Left lung (tissue), 10 donors: ENCODE measurements around the gene GHITM. TPM values are rescaled to one million over a fixed set of nuclear protein-coding genes. Genes with fewer than 3 reads are reported as not detected.
"Not testable (repeated sequence)": the region's sequence is repeated elsewhere in the genome, so short reads cannot be mapped to it uniquely, and the experiment has no call there.

Experiments
- ATAC-seq: fragments of 200-7000 bp; cut with Tn5 transposase; one replicate; pipeline ENCODE4 v1.9.1; 2020; ENCODE audit warnings: moderate library complexity
- DNase-seq, 4 donors: peaks; one replicate each; pipeline ENCODE4 v3.0.0-alpha.2; 2013 to 2020
- H3K27ac ChIP-seq, 2 donors: fragments of 200-600 bp; sonication (generic) in 1 of 2; one replicate each; pipeline versions ENCODE4 v1.5.0 to v1.8.0; 2020 to 2021
- H3K27me3 ChIP-seq, 2 donors: fragments of 200-600 bp; sonication (generic) in 1 of 2; one replicate each; pipeline versions ENCODE4 v1.5.0 to v1.8.0; 2020 to 2021
- H3K36me3 ChIP-seq, 2 donors: fragments of 200-600 bp; sonication (generic) in 1 of 2; one replicate each; pipeline versions ENCODE4 v1.5.0 to v1.8.0; 2020 to 2021
- H3K4me1 ChIP-seq, 2 donors: fragments of 200-600 bp; one replicate each; pipeline ENCODE4 v1.8.0; 2021
- H3K4me3 ChIP-seq, 2 donors: fragments of 200-600 bp; sonication (generic) in 1 of 2; one replicate each; pipeline versions ENCODE4 v1.5.0 to v1.8.0; 2020 to 2021; ENCODE audit warnings: mild to moderate bottlenecking in 1 of 2
- H3K9me3 ChIP-seq, 2 donors: fragments of 200-600 bp; sonication (generic) in 1 of 2; one replicate each; pipeline versions ENCODE4 v1.5.0 to v1.8.0; 2020 to 2021
- intact Hi-C, 2 donors: fragments of 100-400 bp; cut with DNase I; formaldehyde crosslinking; loops; one replicate each; pipeline versions ENCODE4 v1.11.2 to v1.14.2; 2022
- polyA plus RNA-seq, 6 donors: library from polyadenylated mRNA; unstranded; fragments of 120-200 nt; gene quantifications; one replicate each; pipeline ENCODE4 v1.2.1, GENCODE V29; 2013; ENCODE audit not compliant: insufficient read length in 6 of 6
- total RNA-seq, 2 donors: library from RNA; stranded (reverse); fragmentation: NEBNext Ultra II Directional; extraction: Animal tissue kit (Norgen Biotek cat#: 25700); gene quantifications; one replicate each; pipeline ENCODE4 v1.2.1, GENCODE V29; 2021
- TF ChIP-seq, protein P1 (sequence below), 2 donors: fragments of 200-600 bp; sonication (generic) in 1 of 2; IDR thresholded peaks; one replicate each; pipeline versions ENCODE4 v1.5.0 to v1.8.0; 2021; ENCODE audit warnings: antibody characterized with exemption in 2 of 2
- donor health status: DM: no; HTN: yes; CAD: no.
- donor health status: DM: no; HTN: no; CAD: no.

GHITM gene
- total and polyA plus RNA-seq, 8 donors: 104 to 151 (median 120) TPM

DNA sequence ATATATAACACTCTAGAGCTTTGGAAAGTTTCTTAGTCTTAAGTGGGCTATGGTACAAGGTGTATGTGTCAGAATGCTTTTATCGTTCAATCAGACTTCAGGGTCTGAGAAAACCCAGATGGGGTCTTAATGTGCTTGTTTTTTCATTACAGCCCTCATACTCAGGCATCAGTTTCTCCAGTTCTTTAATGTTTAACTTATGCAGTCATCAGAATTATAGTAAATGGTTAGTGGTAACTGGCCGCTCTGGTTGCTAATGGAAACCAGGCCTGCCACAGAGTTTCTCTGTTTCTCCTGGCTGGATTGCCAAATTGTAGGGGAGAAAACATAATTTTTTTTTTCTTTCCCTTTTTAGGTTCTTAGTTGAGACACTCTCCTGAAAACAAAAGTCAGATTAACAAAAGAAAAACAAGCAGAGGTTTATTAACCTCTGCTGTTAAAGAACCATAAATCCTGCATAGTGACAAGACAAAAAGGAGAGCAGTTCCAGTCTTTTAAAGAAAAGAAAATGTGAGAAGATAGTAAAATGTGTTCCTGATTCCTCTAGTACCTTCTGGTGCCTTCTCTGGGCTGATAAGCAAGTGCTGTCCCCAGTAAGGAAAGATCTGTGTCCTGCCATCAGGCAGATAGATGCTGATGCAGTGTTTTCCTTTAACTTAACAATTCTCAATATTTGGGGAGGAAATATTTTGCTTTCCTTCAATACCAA, 21.5 kb upstream of the GHITM start:
- H3K27ac ChIP-seq: no peak overlapping the region
- no peaks in the 10 kb centered on the region for H3K36me3 ChIP-seq
- H3K4me1 ChIP-seq: no peaks in the 10 kb centered on the region
- no peaks in the 10 kb centered on the region for H3K9me3 ChIP-seq
- TF ChIP-seq, protein P1, sequence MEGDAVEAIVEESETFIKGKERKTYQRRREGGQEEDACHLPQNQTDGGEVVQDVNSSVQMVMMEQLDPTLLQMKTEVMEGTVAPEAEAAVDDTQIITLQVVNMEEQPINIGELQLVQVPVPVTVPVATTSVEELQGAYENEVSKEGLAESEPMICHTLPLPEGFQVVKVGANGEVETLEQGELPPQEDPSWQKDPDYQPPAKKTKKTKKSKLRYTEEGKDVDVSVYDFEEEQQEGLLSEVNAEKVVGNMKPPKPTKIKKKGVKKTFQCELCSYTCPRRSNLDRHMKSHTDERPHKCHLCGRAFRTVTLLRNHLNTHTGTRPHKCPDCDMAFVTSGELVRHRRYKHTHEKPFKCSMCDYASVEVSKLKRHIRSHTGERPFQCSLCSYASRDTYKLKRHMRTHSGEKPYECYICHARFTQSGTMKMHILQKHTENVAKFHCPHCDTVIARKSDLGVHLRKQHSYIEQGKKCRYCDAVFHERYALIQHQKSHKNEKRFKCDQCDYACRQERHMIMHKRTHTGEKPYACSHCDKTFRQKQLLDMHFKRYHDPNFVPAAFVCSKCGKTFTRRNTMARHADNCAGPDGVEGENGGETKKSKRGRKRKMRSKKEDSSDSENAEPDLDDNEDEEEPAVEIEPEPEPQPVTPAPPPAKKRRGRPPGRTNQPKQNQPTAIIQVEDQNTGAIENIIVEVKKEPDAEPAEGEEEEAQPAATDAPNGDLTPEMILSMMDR (IDR thresholded peaks at IDR 0.05): no peak
- H3K27me3 ChIP-seq: no peaks in the 10 kb centered on the region
- intact Hi-C loops: no loop called here
- no peak for DNase-seq
- no peak overlapping the region for H3K4me3 ChIP-seq
- no peak for ATAC-seq

- no peaks in the 10 kb centered on the region for H3K27me3 ChIP-seq
- ATAC-seq: no peak
- no peak overlapping the region for H3K4me3 ChIP-seq
- TF ChIP-seq, protein P1 (IDR thresholded peaks at IDR 0.05): no peak
- H3K9me3 ChIP-seq: no peaks in the 10 kb centered on the region
- intact Hi-C loops: no loop called here
- no peaks in the 10 kb centered on the region for H3K4me1 ChIP-seq
- H3K36me3 ChIP-seq: no peaks in the 10 kb centered on the region
- H3K27ac ChIP-seq: no peak overlapping the region
- no peak for DNase-seq
Measured at GRCh38 chr10:84118395-84119006, 20.8 kb upstream of the GHITM start.

GRCh38 chr10:84123362-84123761, 15.9 kb upstream of the GHITM start:
- intact Hi-C loops: no loop called here
- ATAC-seq (no peak), DNase-seq (no peak)
- Histone ChIP-seq H3K36me3 (no peaks in the 10 kb centered on the region), H3K4me3 (no peak overlapping the region), H3K27ac (no peak overlapping the region), H3K4me1 (no peaks in the 10 kb centered on the region), H3K27me3 (peaks cover 0 to 10% of the 10 kb centered on the region in 2 donors), H3K9me3 (peaks cover 0 to 32% of the 10 kb centered on the region in 2 donors)
- TF ChIP-seq, protein P1 (IDR thresholded peaks at IDR 0.05): no peak

GRCh38 chr10:84125910-84126784, 13.2 kb upstream of the GHITM start:
- H3K36me3 ChIP-seq, ATAC-seq, intact Hi-C loops, H3K4me1 ChIP-seq, DNase-seq, H3K27ac ChIP-seq, H3K4me3 ChIP-seq: not testable (repeated sequence)
- Histone ChIP-seq H3K9me3 (peaks cover 0 to 32% of the 10 kb centered on the region in 2 donors), H3K27me3 (peaks cover 0 to 16% of the 10 kb centered on the region in 2 donors)

DNA sequence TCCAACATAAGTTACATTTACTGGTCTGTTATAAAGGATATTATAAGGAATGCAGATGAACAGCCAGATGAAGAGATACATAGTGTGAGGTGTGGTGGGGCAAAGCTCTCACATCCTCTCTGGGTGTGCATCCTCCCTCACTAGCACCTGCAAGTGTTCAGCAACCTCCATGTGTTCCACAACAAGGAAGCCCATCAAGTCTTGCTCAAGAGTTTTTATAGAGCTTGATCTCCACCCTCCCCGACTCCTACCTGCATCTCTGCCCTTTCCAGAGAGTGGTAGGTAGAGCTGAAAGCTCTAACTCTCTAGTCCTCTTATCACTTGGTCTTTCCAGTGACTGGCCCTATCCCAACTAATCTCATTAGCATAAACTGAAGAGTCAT, 12.5 kb upstream of the GHITM start:
- peaks cover 0 to 22% of the 10 kb centered on the region in 2 donors for H3K27me3 ChIP-seq
- ATAC-seq: no peak
- H3K36me3 ChIP-seq: no peaks in the 10 kb centered on the region
- no peaks in the 10 kb centered on the region for H3K4me1 ChIP-seq
- H3K9me3 ChIP-seq: peaks cover 0 to 32% of the 10 kb centered on the region in 2 donors
- no peak overlapping the region for H3K27ac ChIP-seq
- no peak for DNase-seq
- no peak overlapping the region for H3K4me3 ChIP-seq
- intact Hi-C loops: no loop called here
- TF ChIP-seq, protein P1 (IDR thresholded peaks at IDR 0.05): no peak
